Activated CD4-positive, alpha-beta T cell treated with anti-CD3 and anti-CD28 coated beads, Interleukin-2, amount 10 ng/mL, durations not matched to agents 24 days and 14 days (primary cell): ENCODE results near the gene SHROOM4. TPM values are rescaled to one million over a fixed set of nuclear protein-coding genes. Genes with fewer than 3 reads are reported as not detected.

Source experiments
- DNase-seq: peaks from one replicate; pipeline ENCODE4 v3.0.0; 2022
- H3K27ac Mint-ChIP-seq: one replicate; pipeline ENCODE4 v1.8.0; 2022; ENCODE audit warnings: mild to moderate bottlenecking, mixed read lengths
- H3K27me3 Mint-ChIP-seq: one replicate; pipeline ENCODE4 v1.8.0; 2022; ENCODE audit warnings: mixed read lengths
- H3K36me3 Mint-ChIP-seq: one replicate; pipeline ENCODE4 v1.8.0; 2022; ENCODE audit warnings: low read depth, mild to moderate bottlenecking, mixed read lengths
- H3K4me1 Mint-ChIP-seq: one replicate; pipeline ENCODE4 v1.8.0; 2021; ENCODE audit warnings: mixed read lengths
- H3K4me3 Mint-ChIP-seq: one replicate; pipeline ENCODE4 v1.8.0; 2022; ENCODE audit warnings: mild to moderate bottlenecking, moderate library complexity, mixed read lengths
- H3K9me3 Mint-ChIP-seq: one replicate; pipeline ENCODE4 v1.8.0; 2021; ENCODE audit warnings: mixed read lengths
- intact Hi-C: fragments of 100-400 bp; cut with micrococcal nuclease; formaldehyde crosslinking; loops from one replicate; pipeline ENCODE4 v1.15.1; 2023
- total RNA-seq: library from RNA; stranded (reverse); gene quantifications from 2 replicates; pipeline ENCODE4 v1.2.3, GENCODE V29; 2022

The SHROOM4 gene
- total RNA-seq, 1 donor from 2014 or later: not detected

DNA sequence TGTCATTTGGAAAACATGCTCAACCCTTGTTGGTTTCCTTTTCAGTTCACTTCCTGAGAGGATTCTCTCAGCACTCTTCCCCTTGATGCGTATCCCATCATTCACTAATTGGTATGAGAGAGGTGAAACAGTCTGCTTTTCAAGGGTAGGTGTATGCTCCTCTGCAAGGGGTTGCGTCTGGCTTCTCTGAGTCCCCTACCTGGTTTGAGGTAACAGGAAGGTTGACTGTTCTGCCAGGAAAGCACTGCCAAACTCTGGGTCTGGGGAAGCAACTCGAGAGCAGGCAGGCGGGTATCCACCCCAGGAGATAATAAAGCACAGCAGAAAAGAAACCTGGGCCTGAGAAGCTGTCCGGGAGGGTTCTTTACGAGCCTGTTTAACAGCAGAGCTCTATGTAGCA lies 101.2 kb downstream of the SHROOM4 start:
- Mint-ChIP-seq H3K9me3 (no peaks in the 10 kb centered on the region), H3K27ac (no peak overlapping the region), H3K4me3 (no peak overlapping the region), H3K36me3 (no peaks in the 10 kb centered on the region), H3K4me1 (no peaks in the 10 kb centered on the region), H3K27me3 (no peaks in the 10 kb centered on the region)
- no peak for DNase-seq
- intact Hi-C loops: no loop called here

DNA sequence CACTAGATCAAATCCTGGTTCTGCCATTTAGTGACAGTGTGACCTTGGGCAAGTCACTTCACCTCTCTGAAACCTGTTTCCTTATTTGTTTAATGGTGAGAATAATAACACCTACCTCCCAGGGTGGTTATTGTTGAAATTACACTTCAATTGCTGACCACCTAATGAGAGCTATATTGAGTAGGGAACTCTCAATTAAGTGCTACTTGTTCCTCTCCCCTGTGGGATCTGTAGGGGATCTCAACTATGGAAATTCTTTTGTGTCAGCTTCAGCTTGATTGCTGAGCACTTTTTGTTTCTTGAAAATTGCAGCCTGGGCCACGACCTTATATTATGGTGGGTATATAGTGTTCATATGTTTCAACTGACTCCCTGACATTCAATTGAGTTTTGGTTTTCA lies 102.1 kb downstream of the SHROOM4 start:
- H3K36me3 Mint-ChIP-seq: no peaks in the 10 kb centered on the region
- no peak overlapping the region for H3K27ac Mint-ChIP-seq
- H3K4me3 Mint-ChIP-seq: no peak overlapping the region
- H3K9me3 Mint-ChIP-seq: no peaks in the 10 kb centered on the region
- DNase-seq: no peak
- intact Hi-C loops: no loop called here
- H3K27me3 Mint-ChIP-seq: no peaks in the 10 kb centered on the region
- no peaks in the 10 kb centered on the region for H3K4me1 Mint-ChIP-seq

DNA sequence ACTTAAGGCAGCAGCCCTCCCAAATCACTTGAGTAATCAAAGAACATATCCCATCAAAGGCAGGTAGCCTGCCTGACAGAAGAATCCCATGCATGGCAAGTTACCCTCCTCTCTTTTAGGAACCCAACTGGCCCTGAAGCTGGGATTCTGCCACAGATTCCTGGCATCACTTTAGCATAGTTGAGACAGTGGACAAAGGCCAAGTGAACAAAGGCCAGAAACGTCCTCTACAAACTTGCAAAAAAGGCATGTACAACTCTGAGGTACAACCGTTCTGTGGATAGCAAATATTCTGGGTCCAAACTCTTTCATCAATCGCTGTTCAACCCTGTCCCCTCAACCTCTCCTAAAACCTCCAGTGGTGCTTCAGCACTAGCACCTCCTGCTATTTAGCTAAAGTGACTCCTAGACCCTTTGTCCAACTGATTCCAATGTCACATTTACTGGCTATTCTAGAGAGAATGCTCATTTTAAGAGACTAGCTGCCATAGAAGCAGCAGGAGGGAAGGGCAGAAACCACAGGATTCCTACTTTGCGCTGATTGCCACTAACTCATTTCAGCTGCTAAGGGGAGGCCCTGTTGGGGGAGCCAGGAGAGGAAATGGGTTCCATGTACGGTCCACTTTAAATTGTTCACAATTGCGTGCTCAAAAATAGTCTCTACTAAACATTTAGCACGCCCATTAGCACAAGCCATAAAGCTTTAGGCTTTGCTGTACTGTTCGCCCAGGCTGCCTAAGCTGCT lies 105.9 kb downstream of the SHROOM4 start:
- no peak overlapping the region for H3K27ac Mint-ChIP-seq
- H3K4me1 Mint-ChIP-seq: no peaks in the 10 kb centered on the region
- no peak overlapping the region for H3K4me3 Mint-ChIP-seq
- intact Hi-C loops: no loop called here
- H3K27me3 Mint-ChIP-seq: no peaks in the 10 kb centered on the region
- DNase-seq: no peak
- no peaks in the 10 kb centered on the region for H3K36me3 Mint-ChIP-seq
- no peaks in the 10 kb centered on the region for H3K9me3 Mint-ChIP-seq

GRCh38 chrX:50707405-50707804 lies 106.6 kb downstream of the SHROOM4 start:
- intact Hi-C loops: no loop called here
- H3K27ac Mint-ChIP-seq: no peak overlapping the region
- H3K4me1 Mint-ChIP-seq: no peaks in the 10 kb centered on the region
- H3K4me3 Mint-ChIP-seq: no peak overlapping the region
- no peak for DNase-seq
- no peaks in the 10 kb centered on the region for H3K36me3 Mint-ChIP-seq
- H3K27me3 Mint-ChIP-seq: no peaks in the 10 kb centered on the region
- no peaks in the 10 kb centered on the region for H3K9me3 Mint-ChIP-seq

DNA sequence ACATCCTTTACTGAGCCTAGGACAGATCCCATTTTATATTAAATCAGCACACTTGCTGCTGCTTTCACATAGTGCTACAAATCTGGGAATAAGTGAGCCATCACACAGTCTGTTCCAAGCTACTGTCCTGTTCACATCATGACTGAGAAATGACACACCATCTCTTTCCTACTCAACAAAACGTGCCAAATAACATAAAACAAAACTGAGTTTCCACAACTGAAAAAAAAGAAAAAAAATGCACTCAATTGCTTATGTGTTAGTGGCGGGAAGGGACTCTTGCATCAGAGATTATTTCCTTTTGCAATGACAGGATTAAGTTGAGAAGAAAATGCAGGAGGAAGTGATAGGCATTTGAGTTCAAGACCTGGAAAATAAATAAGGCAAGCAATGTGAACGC lies 109.0 kb downstream of the SHROOM4 start:
- H3K9me3 Mint-ChIP-seq: no peaks in the 10 kb centered on the region
- no peaks in the 10 kb centered on the region for H3K27me3 Mint-ChIP-seq
- no peaks in the 10 kb centered on the region for H3K36me3 Mint-ChIP-seq
- no peak overlapping the region for H3K27ac Mint-ChIP-seq
- DNase-seq: no peak
- intact Hi-C loops: no loop called here
- no peak overlapping the region for H3K4me3 Mint-ChIP-seq
- H3K4me1 Mint-ChIP-seq: no peaks in the 10 kb centered on the region

DNA sequence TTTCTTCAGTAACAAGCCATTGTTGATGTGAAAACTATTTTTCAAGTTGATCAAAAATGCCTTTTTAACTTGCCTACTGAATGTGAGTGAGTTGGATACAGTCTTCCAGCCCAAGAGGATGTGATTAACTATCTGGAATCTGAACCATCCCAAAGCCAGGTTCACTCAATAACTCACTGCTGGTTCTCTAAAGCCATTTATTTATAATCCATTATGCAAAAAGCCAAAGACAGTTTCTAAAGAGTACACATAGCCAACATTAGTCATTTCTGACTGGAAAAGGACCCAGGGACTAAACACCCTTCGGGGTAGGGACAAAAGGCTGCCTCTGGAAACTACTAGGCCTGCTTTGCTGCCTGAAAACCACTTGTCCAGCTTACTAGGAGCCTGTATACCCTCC lies 109.6 kb downstream of the SHROOM4 start:
- Mint-ChIP-seq H3K27ac (no peak overlapping the region), H3K4me3 (no peak overlapping the region), H3K36me3 (no peaks in the 10 kb centered on the region), H3K4me1 (no peaks in the 10 kb centered on the region), H3K9me3 (no peaks in the 10 kb centered on the region), H3K27me3 (no peaks in the 10 kb centered on the region)
- intact Hi-C loops: no loop called here
- DNase-seq: no peak

DNA sequence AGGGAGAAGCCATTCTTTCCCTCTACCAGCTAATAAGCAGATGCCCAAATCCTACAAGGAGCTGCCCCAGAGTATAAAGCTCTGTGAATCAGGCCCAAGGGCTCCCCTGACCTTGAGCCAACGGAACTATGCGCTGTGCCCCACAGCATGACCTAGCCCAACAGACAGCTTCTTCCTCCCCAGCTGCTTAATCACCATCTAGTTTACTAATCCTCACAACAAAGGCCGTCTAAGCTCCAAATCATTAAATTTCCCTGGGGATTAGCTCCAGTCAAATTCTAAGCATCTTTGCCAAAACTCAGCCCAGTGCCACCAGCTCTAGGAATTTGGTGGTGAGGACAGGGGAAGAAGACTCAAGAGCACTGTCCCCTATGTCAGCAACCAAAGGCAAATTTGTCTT lies 113.1 kb downstream of the SHROOM4 start:
- H3K36me3 Mint-ChIP-seq: no peaks in the 10 kb centered on the region
- no peak for DNase-seq
- H3K27ac Mint-ChIP-seq: no peak overlapping the region
- intact Hi-C loops: no loop called here
- no peaks in the 10 kb centered on the region for H3K9me3 Mint-ChIP-seq
- H3K4me1 Mint-ChIP-seq: no peaks in the 10 kb centered on the region
- H3K4me3 Mint-ChIP-seq: no peak overlapping the region
- H3K27me3 Mint-ChIP-seq: peaks cover 1% of the 10 kb centered on the region

DNA sequence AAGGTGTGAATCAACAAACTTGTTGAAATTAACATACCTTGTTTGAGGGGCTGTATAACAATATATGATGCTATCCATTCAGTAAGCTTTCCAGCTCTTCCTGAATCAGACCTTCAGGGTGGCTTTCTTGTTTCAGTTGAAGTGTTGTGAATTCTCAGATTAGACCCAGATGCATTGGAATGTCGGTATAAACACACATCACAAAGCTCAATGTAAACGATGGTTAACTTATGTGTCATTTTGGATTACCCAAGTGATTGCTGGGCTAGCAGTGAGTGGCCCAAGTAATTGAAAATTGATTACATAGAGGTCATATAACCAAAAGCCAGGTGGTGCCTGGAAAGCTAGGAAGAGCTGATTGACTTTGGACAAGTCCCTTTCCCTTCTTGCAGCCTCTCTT lies 115.0 kb downstream of the SHROOM4 start:
- no peak overlapping the region for H3K4me3 Mint-ChIP-seq
- H3K4me1 Mint-ChIP-seq: no peaks in the 10 kb centered on the region
- H3K9me3 Mint-ChIP-seq: no peaks in the 10 kb centered on the region
- peaks cover 1% of the 10 kb centered on the region for H3K27me3 Mint-ChIP-seq
- no peaks in the 10 kb centered on the region for H3K36me3 Mint-ChIP-seq
- intact Hi-C loops: no loop called here
- no peak for DNase-seq
- no peak overlapping the region for H3K27ac Mint-ChIP-seq

- H3K36me3 Mint-ChIP-seq: no peaks in the 10 kb centered on the region
- no peak overlapping the region for H3K27ac Mint-ChIP-seq
- no peak overlapping the region for H3K4me3 Mint-ChIP-seq
- peaks cover 1% of the 10 kb centered on the region for H3K27me3 Mint-ChIP-seq
- intact Hi-C loops: no loop called here
- no peaks in the 10 kb centered on the region for H3K4me1 Mint-ChIP-seq
- no peaks in the 10 kb centered on the region for H3K9me3 Mint-ChIP-seq
- no peak for DNase-seq
These were observed 116.3 kb downstream of the SHROOM4 start for GRCh38 chrX:50697691-50698090.

GRCh38 chrX:50691820-50692219 lies 122.2 kb downstream of the SHROOM4 start:
- H3K4me1 Mint-ChIP-seq: no peaks in the 10 kb centered on the region
- no peak overlapping the region for H3K4me3 Mint-ChIP-seq
- no peaks in the 10 kb centered on the region for H3K27me3 Mint-ChIP-seq
- no peak overlapping the region for H3K27ac Mint-ChIP-seq
- H3K9me3 Mint-ChIP-seq: no peaks in the 10 kb centered on the region
- intact Hi-C loops: no loop called here
- peak; percentile 60 for DNase-seq
- no peaks in the 10 kb centered on the region for H3K36me3 Mint-ChIP-seq

GRCh38 chrX:50684871-50685270 lies 129.1 kb downstream of the SHROOM4 start:
- intact Hi-C loops: no loop called here
- H3K4me3 Mint-ChIP-seq: no peak overlapping the region
- no peaks in the 10 kb centered on the region for H3K27me3 Mint-ChIP-seq
- H3K27ac Mint-ChIP-seq: no peak overlapping the region
- DNase-seq: no peak
- no peaks in the 10 kb centered on the region for H3K4me1 Mint-ChIP-seq
- no peaks in the 10 kb centered on the region for H3K9me3 Mint-ChIP-seq
- H3K36me3 Mint-ChIP-seq: no peaks in the 10 kb centered on the region

DNA sequence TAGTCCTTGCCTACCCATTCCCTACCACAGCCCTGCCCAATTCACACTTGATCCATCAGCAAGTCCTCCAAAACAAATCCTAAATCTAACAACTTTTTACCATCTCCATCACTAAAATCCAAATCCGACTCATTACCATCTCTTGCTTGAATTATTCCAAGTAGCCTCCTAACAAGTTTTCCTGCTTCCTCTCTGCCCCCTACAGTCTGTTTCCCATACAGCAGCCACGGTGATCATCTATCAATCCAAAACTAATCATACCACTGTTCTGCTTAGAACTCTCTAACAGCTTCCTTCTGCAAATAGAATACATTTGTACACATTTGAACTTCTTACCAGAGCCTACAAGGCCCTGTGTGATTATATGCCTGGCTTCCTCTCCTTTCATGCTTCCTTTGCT lies 133.0 kb downstream of the SHROOM4 start:
- intact Hi-C loops: no loop called here
- Mint-ChIP-seq H3K27me3 (no peaks in the 10 kb centered on the region), H3K9me3 (no peaks in the 10 kb centered on the region), H3K4me3 (no peak overlapping the region), H3K27ac (no peak overlapping the region), H3K4me1 (no peaks in the 10 kb centered on the region), H3K36me3 (no peaks in the 10 kb centered on the region)
- DNase-seq: no peak

- Mint-ChIP-seq H3K4me3 (no peak overlapping the region), H3K9me3 (no peaks in the 10 kb centered on the region), H3K36me3 (no peaks in the 10 kb centered on the region), H3K4me1 (no peaks in the 10 kb centered on the region), H3K27me3 (peaks cover 5% of the 10 kb centered on the region), H3K27ac (no peak overlapping the region)
- intact Hi-C loops: no loop called here
- no peak for DNase-seq
These were observed 136.2 kb downstream of the SHROOM4 start for GRCh38 chrX:50677789-50678188.

DNA sequence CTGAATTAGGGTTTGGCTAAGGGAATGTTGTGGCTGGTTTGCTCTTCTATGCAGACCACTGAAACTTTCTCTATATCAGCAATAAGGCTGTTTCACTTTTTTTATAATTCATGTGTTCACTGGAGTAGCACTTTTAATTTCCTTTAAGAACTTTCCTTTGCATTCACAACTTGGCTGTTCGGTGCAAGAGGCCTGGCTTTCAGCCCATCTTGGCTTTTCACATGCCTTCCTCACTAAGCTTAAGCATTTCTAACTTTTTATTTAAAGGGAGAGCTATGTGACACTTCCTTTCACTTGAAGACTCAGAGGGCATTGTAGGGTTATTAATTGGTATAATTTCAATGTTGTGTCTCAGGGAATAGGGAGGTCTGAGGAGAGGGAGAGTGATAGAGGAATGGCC lies 142.3 kb downstream of the SHROOM4 start:
- DNase-seq: no peak
- Mint-ChIP-seq H3K4me1 (no peaks in the 10 kb centered on the region), H3K27ac (no peak overlapping the region), H3K27me3 (peaks cover 5% of the 10 kb centered on the region), H3K4me3 (no peak overlapping the region), H3K36me3 (no peaks in the 10 kb centered on the region), H3K9me3 (no peaks in the 10 kb centered on the region)
- intact Hi-C loops: no loop called here

DNA sequence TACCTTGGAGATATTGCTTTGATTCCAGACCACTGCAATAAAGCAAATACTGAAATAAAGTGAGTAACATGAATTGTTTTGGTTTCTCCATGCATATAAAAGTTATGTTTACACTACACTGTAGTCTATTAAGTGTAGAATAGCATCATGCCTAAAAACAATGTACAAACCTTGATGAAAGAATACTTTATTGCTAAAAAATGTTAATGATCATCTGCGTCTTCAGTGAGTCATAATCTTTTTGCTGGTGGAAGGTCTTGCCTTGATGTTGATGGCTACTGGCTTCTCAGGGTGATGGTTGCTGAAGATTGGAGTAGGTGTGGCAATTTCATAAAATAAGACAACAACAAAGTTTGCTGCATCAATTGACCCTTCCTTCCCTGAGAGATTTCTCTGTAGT lies 145.1 kb downstream of the SHROOM4 start:
- no peak for DNase-seq
- Mint-ChIP-seq H3K4me3 (no peak overlapping the region), H3K27ac (no peak overlapping the region), H3K4me1 (no peaks in the 10 kb centered on the region), H3K36me3 (no peaks in the 10 kb centered on the region), H3K9me3 (no peaks in the 10 kb centered on the region), H3K27me3 (no peaks in the 10 kb centered on the region)
- intact Hi-C loops: no loop called here
